K562 (cell line): ENCODE measurements around the gene GLI1. TPM values are rescaled to one million over a fixed set of nuclear protein-coding genes. Genes with fewer than 3 reads are reported as not detected.

Experiments used
- CBFB ChIP-seq: sonication (generic); formaldehyde crosslinking; IDR thresholded peaks from 2 replicates; pipeline ENCODE4 v1.4.0; 2020; ENCODE audit warnings: mild to moderate bottlenecking, missing genetic modification reagents
- CEBPB ChIP-seq: fragments of 450-650 bp; IDR thresholded peaks from 2 replicates; pipeline ENCODE4 v1.6.1; 2016; ENCODE audit warnings: missing genetic modification characterization, missing compliant biosample characterization
- CEBPG ChIP-seq, 3 experiments: fragments of 200-800 bp in 1 of 3; sonication (Bioruptor generic) in 1 of 3; sonication (generic) in 1 of 3; formaldehyde crosslinking in 1 of 3; IDR thresholded peaks in 2 of 3; conservative IDR thresholded peaks in 1 of 3; 2 replicates each; pipeline versions ENCODE4 v1.6.1 to v1.8.0; 2016 to 2022; ENCODE audit warnings: missing compliant biosample characterization in 2 of 3, missing genetic modification characterization in 2 of 3, mild to moderate bottlenecking in 1 of 3, missing genetic modification reagents in 1 of 3
- DACH1 ChIP-seq: fragments of 450-650 bp; IDR thresholded peaks from 2 replicates; pipeline ENCODE4 v1.6.1; 2018; ENCODE audit not compliant: partially characterized antibody
- DNMT1 ChIP-seq: fragments of 450-650 bp; IDR thresholded peaks from 2 replicates; pipeline ENCODE4 v1.6.1; 2016; ENCODE audit warnings: antibody characterized with exemption, mild to moderate bottlenecking
- HIVEP1 ChIP-seq: fragments of 250-450 bp; sonication (Bioruptor Pico); IDR thresholded peaks from 2 replicates; pipeline ENCODE4 v1.4.0; 2020; ENCODE audit warnings: mild to moderate bottlenecking
- LARP7 ChIP-seq: fragments of 450-650 bp; IDR thresholded peaks from 2 replicates; pipeline ENCODE4 v1.6.1; 2016
- MAFG ChIP-seq: fragments of 450-650 bp; conservative IDR thresholded peaks from 2 replicates; pipeline ENCODE4 v1.6.1; 2016; ENCODE audit warnings: missing genetic modification characterization, missing compliant biosample characterization
- MAFK ChIP-seq: IDR thresholded peaks from 2 replicates; pipeline ENCODE4 v1.6.1; 2011; ENCODE audit warnings: low read length, improper control_type of control experiment
- MCM7 ChIP-seq, 2 experiments: fragments of 450-650 bp; IDR thresholded peaks; 2 replicates each; pipeline ENCODE4 v1.6.1; 2016 to 2018
- NFE2L1 ChIP-seq: fragments of 450-650 bp; IDR thresholded peaks from 2 replicates; pipeline ENCODE4 v1.6.1; 2016; ENCODE audit warnings: missing genetic modification characterization, low read depth, mild to moderate bottlenecking, missing compliant biosample characterization, moderate library complexity, borderline replicate concordance
- PRPF4 ChIP-seq: fragments of 200-400 bp; formaldehyde crosslinking; IDR thresholded peaks from one replicate; pipeline ENCODE4 v1.6.1; 2017; ENCODE audit warnings: low read length, low read depth, mild to moderate bottlenecking; ENCODE audit not compliant: insufficient read depth, poor library complexity, severe bottlenecking
- SIX5 ChIP-seq, 2 experiments: IDR thresholded peaks; 2 replicates each; pipeline ENCODE4 v1.6.1; 2011; ENCODE audit warnings: low read length in 2 of 2, borderline replicate concordance in 1 of 2, low read depth in 1 of 2, mild to moderate bottlenecking in 1 of 2, moderate library complexity in 1 of 2; ENCODE audit not compliant: insufficient read depth in 1 of 2
- TAF9B ChIP-seq: fragments of 450-650 bp; IDR thresholded peaks from 2 replicates; pipeline ENCODE4 v1.6.1; 2018; ENCODE audit warnings: mild to moderate bottlenecking; ENCODE audit not compliant: partially characterized antibody
- U2AF2 ChIP-seq: fragments of 200-400 bp; formaldehyde crosslinking; optimal IDR thresholded peaks from 2 replicates; pipeline ENCODE3; 2017; ENCODE audit warnings: low read depth, mild to moderate bottlenecking, low read length
- WHSC1 ChIP-seq: IDR thresholded peaks from one replicate; pipeline ENCODE4 v1.6.1; 2012; ENCODE audit warnings: low read length, control low read depth, inconsistent platforms
- ZNF583 ChIP-seq: fragments of 250-450 bp; sonication (Bioruptor Pico); IDR thresholded peaks from 2 replicates; pipeline ENCODE4 v1.4.0; 2020
- polyA plus RNA-seq, 8 experiments: library from polyadenylated mRNA; depleted of rRNA in 4 of 8; stranded (reverse) in 5 of 8; unstranded in 3 of 8; fragments of >200 nt; fragmentation: Nextera tagmentation in 2 of 8; fragmentation: Illumina TruSeq in 1 of 8; extraction: Ambion mirVana in 2 of 8; extraction: Trizol in 1 of 8; gene quantifications; 2 replicates each; pipeline versions ENCODE4 v1.2.1 to v1.2.3, GENCODE V29; 2011 to 2014; ENCODE audit warnings: inconsistent platforms in 1 of 8, missing spikeins in 1 of 8
- total RNA-seq, 7 experiments: library from RNA; depleted of rRNA in 6 of 7; stranded (reverse); fragments of >200 nt in 6 of 7; fragmentation: Illumina TruSeq in 2 of 7; extraction: Trizol in 2 of 7; gene quantifications; 2 replicates each; pipeline versions ENCODE4 v1.2.1 to v1.2.3, GENCODE V29; 2011 to 2021; ENCODE audit warnings: low replicate concordance in 1 of 7
- TF ChIP-seq, protein P1 (sequence below): fragments of 250-450 bp; sonication (Bioruptor Pico); IDR thresholded peaks from 2 replicates; pipeline ENCODE4 v1.8.0; 2021; ENCODE audit warnings: mild to moderate bottlenecking, moderate library complexity
- TF ChIP-seq, protein P2 (sequence below): fragments of 450-650 bp; conservative IDR thresholded peaks from 2 replicates; pipeline ENCODE4 v1.6.1; 2016; ENCODE audit warnings: missing genetic modification characterization, low read depth, mild to moderate bottlenecking, missing compliant biosample characterization, moderate library complexity
- TF ChIP-seq, protein P3 (sequence below): fragments of 450-650 bp; formaldehyde crosslinking; IDR thresholded peaks from 2 replicates; pipeline ENCODE4 v1.4.0; 2020; ENCODE audit warnings: mild to moderate bottlenecking
- TF ChIP-seq, protein P4 (sequence below): fragments of 450-650 bp; IDR thresholded peaks from 2 replicates; pipeline ENCODE4 v1.6.1; 2016; ENCODE audit warnings: borderline replicate concordance

GLI1 gene
- total and polyA plus RNA-seq, 9 of the 15 experiments (the other 6 are each of a cell fraction or from before 2014, with no cell fraction given) = 0.24 to 3.7 (median 0.61) TPM

- TF ChIP-seq, protein P1, sequence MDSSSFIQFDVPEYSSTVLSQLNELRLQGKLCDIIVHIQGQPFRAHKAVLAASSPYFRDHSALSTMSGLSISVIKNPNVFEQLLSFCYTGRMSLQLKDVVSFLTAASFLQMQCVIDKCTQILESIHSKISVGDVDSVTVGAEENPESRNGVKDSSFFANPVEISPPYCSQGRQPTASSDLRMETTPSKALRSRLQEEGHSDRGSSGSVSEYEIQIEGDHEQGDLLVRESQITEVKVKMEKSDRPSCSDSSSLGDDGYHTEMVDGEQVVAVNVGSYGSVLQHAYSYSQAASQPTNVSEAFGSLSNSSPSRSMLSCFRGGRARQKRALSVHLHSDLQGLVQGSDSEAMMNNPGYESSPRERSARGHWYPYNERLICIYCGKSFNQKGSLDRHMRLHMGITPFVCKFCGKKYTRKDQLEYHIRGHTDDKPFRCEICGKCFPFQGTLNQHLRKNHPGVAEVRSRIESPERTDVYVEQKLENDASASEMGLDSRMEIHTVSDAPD (CRISPR knock-in tag) = no peak
- TF ChIP-seq CEBPB (peak; percentile 92), PRPF4 (peak; percentile 76), MCM7 (IDR thresholded peaks at IDR 0.05) (no peak), TAF9B (peak; percentile 53), HIVEP1 (CRISPR knock-in tag) (no peak), MAFG (tag) (no peak), CBFB (CRISPR knock-in tag) (no peak), U2AF2 (no peak), MAFK (0 out of 2 replicates have a peak, but pooled peaks have one; percentile 4), DACH1 (no peak), WHSC1 (no peak), LARP7 (no peak), CEBPG (CRISPR knock-in tag; IDR thresholded peaks at IDR 0.05) (peak; percentile 99), CEBPG (tag; conservative IDR thresholded peaks at IDR 0.05 in 1 of 2, IDR thresholded peaks at IDR 0.05 in 1 of 2) (peak; percentile 95 to 97), ZNF583 (CRISPR knock-in tag) (no peak), SIX5 (IDR thresholded peaks at IDR 0.05; ENCODE audit: borderline replicate concordance in 1 of 2, insufficient read depth in 1 of 2, low read depth in 1 of 2, low read length in 2 of 2) (peak; percentile 77 to 80; a peak in 3 of 4 replicates), DNMT1 (no peak), NFE2L1 (no peak)
- TF ChIP-seq, protein P2, sequence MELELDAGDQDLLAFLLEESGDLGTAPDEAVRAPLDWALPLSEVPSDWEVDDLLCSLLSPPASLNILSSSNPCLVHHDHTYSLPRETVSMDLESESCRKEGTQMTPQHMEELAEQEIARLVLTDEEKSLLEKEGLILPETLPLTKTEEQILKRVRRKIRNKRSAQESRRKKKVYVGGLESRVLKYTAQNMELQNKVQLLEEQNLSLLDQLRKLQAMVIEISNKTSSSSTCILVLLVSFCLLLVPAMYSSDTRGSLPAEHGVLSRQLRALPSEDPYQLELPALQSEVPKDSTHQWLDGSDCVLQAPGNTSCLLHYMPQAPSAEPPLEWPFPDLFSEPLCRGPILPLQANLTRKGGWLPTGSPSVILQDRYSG (tag) = no peak
- TF ChIP-seq, protein P3, sequence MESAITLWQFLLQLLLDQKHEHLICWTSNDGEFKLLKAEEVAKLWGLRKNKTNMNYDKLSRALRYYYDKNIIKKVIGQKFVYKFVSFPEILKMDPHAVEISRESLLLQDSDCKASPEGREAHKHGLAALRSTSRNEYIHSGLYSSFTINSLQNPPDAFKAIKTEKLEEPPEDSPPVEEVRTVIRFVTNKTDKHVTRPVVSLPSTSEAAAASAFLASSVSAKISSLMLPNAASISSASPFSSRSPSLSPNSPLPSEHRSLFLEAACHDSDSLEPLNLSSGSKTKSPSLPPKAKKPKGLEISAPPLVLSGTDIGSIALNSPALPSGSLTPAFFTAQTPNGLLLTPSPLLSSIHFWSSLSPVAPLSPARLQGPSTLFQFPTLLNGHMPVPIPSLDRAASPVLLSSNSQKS (CRISPR knock-in tag) = no peak
- TF ChIP-seq, protein P4, sequence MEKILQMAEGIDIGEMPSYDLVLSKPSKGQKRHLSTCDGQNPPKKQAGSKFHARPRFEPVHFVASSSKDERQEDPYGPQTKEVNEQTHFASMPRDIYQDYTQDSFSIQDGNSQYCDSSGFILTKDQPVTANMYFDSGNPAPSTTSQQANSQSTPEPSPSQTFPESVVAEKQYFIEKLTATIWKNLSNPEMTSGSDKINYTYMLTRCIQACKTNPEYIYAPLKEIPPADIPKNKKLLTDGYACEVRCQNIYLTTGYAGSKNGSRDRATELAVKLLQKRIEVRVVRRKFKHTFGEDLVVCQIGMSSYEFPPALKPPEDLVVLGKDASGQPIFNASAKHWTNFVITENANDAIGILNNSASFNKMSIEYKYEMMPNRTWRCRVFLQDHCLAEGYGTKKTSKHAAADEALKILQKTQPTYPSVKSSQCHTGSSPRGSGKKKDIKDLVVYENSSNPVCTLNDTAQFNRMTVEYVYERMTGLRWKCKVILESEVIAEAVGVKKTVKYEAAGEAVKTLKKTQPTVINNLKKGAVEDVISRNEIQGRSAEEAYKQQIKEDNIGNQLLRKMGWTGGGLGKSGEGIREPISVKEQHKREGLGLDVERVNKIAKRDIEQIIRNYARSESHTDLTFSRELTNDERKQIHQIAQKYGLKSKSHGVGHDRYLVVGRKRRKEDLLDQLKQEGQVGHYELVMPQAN = peak; percentile 94; the same call in 1 of the 2 replicates
Observed at GRCh38 chr12:57487597-57488401, 28.2 kb downstream of the GLI1 start, which contains the start of gene MARS1 (continued).
